H1 (cell line): Measurements from ENCODE around the gene ALK. TPM values are rescaled to one million over a fixed set of nuclear protein-coding genes. Genes with fewer than 3 reads are reported as not detected.

ENCODE experiments used
- CTCF ChIA-PET: fragments of 300-600 bp; sonication (Branson Sonifier 250); formaldehyde crosslinking; loops from one replicate; lab custom pipeline; 2021; ENCODE audit not compliant: partially characterized antibody; lab: Charles Lee
- POLR2A ChIA-PET: fragments of 300-600 bp; sonication (Branson Sonifier 250); formaldehyde crosslinking; loops from one replicate; lab custom pipeline; 2021; ENCODE audit warnings: inconsistent platforms; ENCODE audit not compliant: partially characterized antibody; lab: Charles Lee
- DNase-seq, 2 experiments: peaks; one replicate each; pipeline versions ENCODE4 v3.0.0 to v3.0.0-alpha.2; 2010 to 2022; ENCODE audit warnings: low spot score in 2 of 2, low read depth in 1 of 2, mixed read lengths in 1 of 2
- FAIRE-seq: peaks from 2 replicates; lab custom pipeline; 2011; peaks lifted over from hg19 to GRCh38; lab: Jason Lieb, UNC
- H2AFZ ChIP-seq: 2 replicates; pipeline ENCODE4 v1.8.1; 2012; ENCODE audit warnings: low read length, inconsistent platforms
- H2AK5ac ChIP-seq: 2 replicates; pipeline ENCODE4 v1.6.1; 2013; ENCODE audit warnings: low read depth, low read length
- H2BK120ac ChIP-seq: replicated peaks from 2 replicates; pipeline ENCODE3; 2013; ENCODE audit warnings: low read depth, low read length, inconsistent platforms
- H2BK12ac ChIP-seq: 2 replicates; pipeline ENCODE4 v1.6.1; 2013; ENCODE audit warnings: low read depth, low read length
- H2BK15ac ChIP-seq: 2 replicates; pipeline ENCODE4 v1.6.1; 2013; ENCODE audit warnings: low read length
- H2BK20ac ChIP-seq: 2 replicates; pipeline ENCODE4 v1.6.1; 2013; ENCODE audit warnings: low read length
- H2BK5ac ChIP-seq: 2 replicates; pipeline ENCODE4 v1.6.1; 2013; ENCODE audit warnings: low read depth, low read length
- H3K14ac ChIP-seq: 2 replicates; pipeline ENCODE4 v1.6.1; 2013; ENCODE audit warnings: inconsistent platforms; ENCODE audit not compliant: insufficient read length
- H3K18ac ChIP-seq: 2 replicates; pipeline ENCODE4 v1.6.1; 2013; ENCODE audit warnings: low read length; ENCODE audit errors: extremely low read depth
- H3K23ac ChIP-seq: 2 replicates; pipeline ENCODE4 v1.6.1; 2013; ENCODE audit warnings: inconsistent platforms; ENCODE audit not compliant: insufficient read length
- H3K23me2 ChIP-seq: 2 replicates; pipeline ENCODE4 v1.6.1; 2013; ENCODE audit warnings: low read depth, low read length
- H3K27ac ChIP-seq: 2 replicates; pipeline ENCODE4 v1.6.1; 2011; ENCODE audit warnings: low read depth, low read length, inconsistent platforms
- H3K27me3 ChIP-seq, 4 experiments: replicated peaks in 1 of 4; 1 replicate in 1 of 4; 2 replicates in 3 of 4; pipeline versions ENCODE4 v1.6.1 to v1.8.1; 2011 to 2013; ENCODE audit warnings: low read length in 3 of 4, mild to moderate bottlenecking in 3 of 4, inconsistent platforms in 2 of 4, mixed read lengths in 2 of 4, moderate library complexity in 1 of 4; ENCODE audit not compliant: control insufficient read depth in 3 of 4, insufficient read depth in 3 of 4; ENCODE audit errors: extremely low read depth in 1 of 4
- H3K36me3 ChIP-seq, 4 experiments: 2 replicates each; pipeline versions ENCODE4 v1.6.1 to v1.8.1; 2011 to 2013; ENCODE audit warnings: mild to moderate bottlenecking in 4 of 4, low read length in 3 of 4, moderate library complexity in 2 of 4, control low read depth in 1 of 4, inconsistent platforms in 1 of 4; ENCODE audit not compliant: insufficient read depth in 4 of 4, control insufficient read depth in 2 of 4
- H3K4ac ChIP-seq: replicated peaks from 2 replicates; pipeline ENCODE3; 2013; ENCODE audit warnings: low read length, low read depth, mixed read lengths, inconsistent platforms; ENCODE audit not compliant: insufficient read length
- H3K4me1 ChIP-seq, 4 experiments: replicated peaks in 1 of 4; 1 replicate in 1 of 4; 2 replicates in 3 of 4; pipeline versions ENCODE4 v1.6.1 to v1.8.1; 2011 to 2013; ENCODE audit warnings: low read length in 3 of 4, inconsistent platforms in 2 of 4, mixed read lengths in 1 of 4; ENCODE audit not compliant: insufficient read depth in 4 of 4, control insufficient read depth in 3 of 4
- H3K4me2 ChIP-seq, 2 experiments: 2 replicates each; pipeline versions ENCODE4 v1.6.1 to v1.8.1; 2011 to 2013; ENCODE audit warnings: low read depth in 2 of 2, low read length in 2 of 2, control low read depth in 1 of 2, inconsistent platforms in 1 of 2, mild to moderate bottlenecking in 1 of 2; ENCODE audit not compliant: insufficient read depth in 1 of 2
- H3K4me3 ChIP-seq, 4 experiments: fragments of 200-600, 300-600 bp in 1 of 4; sonication (generic), shearing (Covaris generic), sonication (Bioruptor Twin) in 1 of 4; 2 replicates each; pipeline versions ENCODE4 v1.5.1 to v1.8.1; 2011 to 2016; ENCODE audit warnings: low read length in 4 of 4, low read depth in 3 of 4, control low read depth in 2 of 4, inconsistent platforms in 2 of 4, mild to moderate bottlenecking in 2 of 4, mixed read lengths in 1 of 4, moderate library complexity in 1 of 4; ENCODE audit not compliant: insufficient read depth in 2 of 4; ENCODE audit errors: extremely low read depth in 1 of 4
- H3K56ac ChIP-seq: replicated peaks from 2 replicates; pipeline ENCODE3; 2013; ENCODE audit warnings: low read depth, mild to moderate bottlenecking, mixed read lengths, low read length, inconsistent platforms; ENCODE audit not compliant: insufficient read length
- H3K79me1 ChIP-seq: 2 replicates; pipeline ENCODE4 v1.6.1; 2013; ENCODE audit warnings: low read depth, low read length, control low read depth
- H3K79me2 ChIP-seq, 2 experiments: 2 replicates each; pipeline versions ENCODE4 v1.6.1 to v1.8.1; 2012 to 2013; ENCODE audit warnings: low read length in 2 of 2, mild to moderate bottlenecking in 2 of 2, inconsistent platforms in 1 of 2; ENCODE audit not compliant: insufficient read depth in 2 of 2, control insufficient read depth in 1 of 2
- H3K9ac ChIP-seq, 4 experiments: replicated peaks in 1 of 4; 1 replicate in 1 of 4; 2 replicates in 3 of 4; pipeline versions ENCODE4 v1.6.1 to v1.8.1; 2011 to 2013; ENCODE audit warnings: low read depth in 3 of 4, low read length in 3 of 4, control low read depth in 2 of 4, mild to moderate bottlenecking in 2 of 4, moderate library complexity in 2 of 4, inconsistent platforms in 1 of 4; ENCODE audit errors: extremely low read depth in 1 of 4
- H3K9me3 ChIP-seq, 2 experiments: 2 replicates each; pipeline versions ENCODE4 v1.6.1 to v1.8.1; 2012 to 2013; ENCODE audit warnings: mild to moderate bottlenecking in 2 of 2, moderate library complexity in 2 of 2, control low read depth in 1 of 2, inconsistent platforms in 1 of 2, low read depth in 1 of 2, low read length in 1 of 2, mixed read lengths in 1 of 2; ENCODE audit not compliant: insufficient read depth in 2 of 2
- H4K20me1 ChIP-seq, 2 experiments: replicated peaks in 1 of 2; 2 replicates each; pipeline versions ENCODE3 to v1.8.1; 2011 to 2013; ENCODE audit warnings: inconsistent platforms in 2 of 2, low read length in 2 of 2, mild to moderate bottlenecking in 1 of 2; ENCODE audit not compliant: insufficient read depth in 2 of 2, control insufficient read depth in 1 of 2
- H4K5ac ChIP-seq: 2 replicates; pipeline ENCODE4 v1.6.1; 2013; ENCODE audit warnings: low read length, low read depth, mixed read lengths, inconsistent platforms; ENCODE audit not compliant: insufficient read length
- H4K8ac ChIP-seq: 2 replicates; pipeline ENCODE4 v1.8.0; 2013; ENCODE audit warnings: mild to moderate bottlenecking, moderate library complexity, low read length, inconsistent platforms; ENCODE audit not compliant: insufficient read depth; ENCODE audit errors: extremely low read depth
- H4K91ac ChIP-seq: replicated peaks from 2 replicates; pipeline ENCODE3; 2013; ENCODE audit warnings: low read length, mixed read lengths, inconsistent platforms; ENCODE audit not compliant: insufficient read length
- EZH2 ChIP-seq: fragments of 200-600 bp; sonication (generic); IDR thresholded peaks from 2 replicates; pipeline ENCODE4 v1.7.1; 2012; ENCODE audit warnings: low read depth, mild to moderate bottlenecking, moderate library complexity, low read length, inconsistent platforms; ENCODE audit not compliant: severe bottlenecking
- HDAC2 ChIP-seq, 2 experiments: fragments of 300-600 bp in 1 of 2; sonication (generic) in 1 of 2; IDR thresholded peaks; 2 replicates each; pipeline ENCODE4 v1.6.1; 2011 to 2012; ENCODE audit warnings: low read depth in 2 of 2, low read length in 2 of 2, mild to moderate bottlenecking in 2 of 2, moderate library complexity in 2 of 2, borderline replicate concordance in 1 of 2, inconsistent platforms in 1 of 2
- WGBS, 2 experiments: shearing (Covaris generic) in 1 of 2; methylation state at CpG; one replicate each; pipeline versions ENCODE4 v1.1.6 to v1.1.7; 2013 to 2015; ENCODE audit warnings: low lambda C conversion rate in 2 of 2, mixed read lengths in 2 of 2, inconsistent platforms in 1 of 2, low coverage in 1 of 2, missing lambda C conversion rate in 1 of 2; ENCODE audit not compliant: insufficient replicate concordance in 2 of 2, insufficient coverage in 1 of 2, insufficient read length in 1 of 2; ENCODE audit errors: extremely low coverage in 1 of 2, missing lambda C conversion rate in 1 of 2; 5-methylcytosine and 5-hydroxymethylcytosine counted together
- polyA plus RNA-seq, 7 experiments: library from polyadenylated mRNA; depleted of rRNA in 3 of 7; stranded (reverse) in 5 of 7; unstranded in 2 of 7; fragments of >200 nt in 5 of 7; fragments of 200-250 nt in 2 of 7; gene quantifications; 1 replicate in 5 of 7; 2 replicates in 1 of 7; 4 replicates in 1 of 7; pipeline versions ENCODE4 v1.2.1 to v1.2.3, GENCODE V29; 2011 to 2013; ENCODE audit warnings: missing spikeins in 2 of 7, mixed read lengths in 2 of 7
- total RNA-seq: library from RNA; stranded (reverse); fragmentation: NEBNext Ultra II Directional; extraction: Animal tissue kit (Norgen Biotek cat#: 25700); gene quantifications from 2 replicates; pipeline ENCODE4 v1.2.1, GENCODE V29; 2021
- TF ChIP-seq, protein P1 (sequence below): IDR thresholded peaks from 2 replicates; pipeline ENCODE4 v1.6.1; 2012; ENCODE audit warnings: low read length, inconsistent platforms

ALK gene
- total and polyA plus RNA-seq, 2 of the 8 experiments (the other 6 are each of a cell fraction or from before 2014, with no cell fraction given): 0.02 to 0.09 TPM

DNA sequence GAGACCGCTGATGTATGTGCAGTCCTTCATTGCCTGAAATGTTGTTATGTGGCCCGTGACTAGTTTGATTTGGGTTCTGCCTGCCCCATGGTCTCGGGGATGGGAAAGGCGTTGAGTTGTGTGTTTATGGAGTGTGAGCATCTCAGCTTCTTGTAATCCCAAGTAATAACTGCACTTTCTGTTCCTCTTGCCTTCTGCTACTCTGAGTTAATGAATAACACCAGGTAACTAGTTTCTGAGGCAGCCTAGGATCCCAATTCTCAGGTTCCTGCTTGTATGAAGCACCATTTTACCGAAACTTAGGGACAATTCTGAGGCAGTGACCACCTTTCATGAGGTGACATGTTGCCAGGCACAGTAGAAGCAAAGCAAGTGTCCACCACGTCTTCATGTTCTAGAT lies 170.0 kb downstream of the ALK start:
- Histone ChIP-seq H3K56ac (no peak overlapping the region), H4K5ac (no peak overlapping the region), H2BK5ac (no peak overlapping the region), H3K14ac (no peak overlapping the region), H2BK120ac (no peak overlapping the region), H3K36me3 (no peaks in the 10 kb centered on the region), H3K4ac (no peak overlapping the region), H3K23me2 (no peaks in the 10 kb centered on the region; the same call in 1 of the 2 replicates), H3K23ac (no peak overlapping the region), H3K18ac (no peak overlapping the region), H4K91ac (no peak overlapping the region), H3K9me3 (no peaks in the 10 kb centered on the region), H2BK15ac (no peak overlapping the region), H4K8ac (no peak overlapping the region), H2AFZ (no peak overlapping the region), H3K4me1 (no peaks in the 10 kb centered on the region), H3K79me1 (no peaks in the 10 kb centered on the region), H4K20me1 (no peaks in the 10 kb centered on the region), H2BK12ac (no peak overlapping the region), H3K4me2 (no peak overlapping the region), H3K4me3 (no peak overlapping the region), H3K9ac (no peak overlapping the region), H3K27ac (no peak overlapping the region), H2AK5ac (no peak overlapping the region), H2BK20ac (no peak overlapping the region), H3K27me3 (no peaks in the 10 kb centered on the region), H3K79me2 (no peaks in the 10 kb centered on the region)
- FAIRE-seq (no peak), DNase-seq (no peak)
- 90% methylated on average over 6 of the region's 6 CpGs; no CpG with 5 or more reads in 1 of the 2 experiments for WGBS, 2 experiments
- ChIA-PET POLR2A (no interaction called here), CTCF (interaction anchor here (0.6 to 1.6 kb wide), 3 partner anchors 13 to 1296 kb away, joined by 3 read pairs; no protein-coding TSS in a partner anchor)
- TF ChIP-seq EZH2 (no peak), HDAC2 (IDR thresholded peaks at IDR 0.05; ENCODE audit: borderline replicate concordance in 1 of 2, low read depth in 2 of 2, low read length in 2 of 2) (no peak)
- TF ChIP-seq, protein P1, sequence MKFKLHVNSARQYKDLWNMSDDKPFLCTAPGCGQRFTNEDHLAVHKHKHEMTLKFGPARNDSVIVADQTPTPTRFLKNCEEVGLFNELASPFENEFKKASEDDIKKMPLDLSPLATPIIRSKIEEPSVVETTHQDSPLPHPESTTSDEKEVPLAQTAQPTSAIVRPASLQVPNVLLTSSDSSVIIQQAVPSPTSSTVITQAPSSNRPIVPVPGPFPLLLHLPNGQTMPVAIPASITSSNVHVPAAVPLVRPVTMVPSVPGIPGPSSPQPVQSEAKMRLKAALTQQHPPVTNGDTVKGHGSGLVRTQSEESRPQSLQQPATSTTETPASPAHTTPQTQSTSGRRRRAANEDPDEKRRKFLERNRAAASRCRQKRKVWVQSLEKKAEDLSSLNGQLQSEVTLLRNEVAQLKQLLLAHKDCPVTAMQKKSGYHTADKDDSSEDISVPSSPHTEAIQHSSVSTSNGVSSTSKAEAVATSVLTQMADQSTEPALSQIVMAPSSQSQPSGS: no peak
